Activated CD4-positive, alpha-beta memory T cell treated with anti-CD3 and anti-CD28 coated beads for 36 hours (primary cell): ENCODE results near the gene ZFPM1. TPM values are rescaled to one million over a fixed set of nuclear protein-coding genes. Genes with fewer than 3 reads are reported as not detected.

ENCODE experiments used
- CTCF ChIA-PET: fragments of 350-600 bp; sonication (Branson Sonifier 250); formaldehyde crosslinking; loops from one replicate; lab custom pipeline; 2021; ENCODE audit warnings: antibody characterized with exemption, inconsistent platforms; lab: Charles Lee
- POLR2A ChIA-PET: fragments of 350-600 bp; sonication (Branson Sonifier 250); formaldehyde crosslinking; loops from one replicate; lab custom pipeline; 2021; ENCODE audit warnings: antibody characterized with exemption; lab: Charles Lee
- DNase-seq: peaks from one replicate; pipeline ENCODE4 v3.0.0-alpha.2; 2020
- H3K27ac Mint-ChIP-seq: one replicate; pipeline ENCODE4 v1.8.0; 2021; ENCODE audit warnings: mixed read lengths
- H3K27me3 Mint-ChIP-seq: one replicate; pipeline ENCODE4 v1.8.0; 2021; ENCODE audit warnings: mixed read lengths
- H3K36me3 Mint-ChIP-seq: one replicate; pipeline ENCODE4 v1.8.0; 2021; ENCODE audit warnings: mixed read lengths
- H3K4me1 Mint-ChIP-seq: one replicate; pipeline ENCODE4 v1.8.0; 2021; ENCODE audit warnings: low read depth, mixed read lengths
- H3K4me3 Mint-ChIP-seq: one replicate; pipeline ENCODE4 v1.8.0; 2021; ENCODE audit warnings: mild to moderate bottlenecking, mixed read lengths
- H3K9me3 Mint-ChIP-seq: one replicate; pipeline ENCODE4 v1.8.0; 2021; ENCODE audit warnings: mixed read lengths
- intact Hi-C: fragments of 100-400 bp; cut with micrococcal nuclease; formaldehyde crosslinking; loops from one replicate; pipeline ENCODE4 v1.15.1; 2023
- total RNA-seq, 2 experiments: library from RNA; stranded (reverse); gene quantifications; one replicate each; pipeline ENCODE4 v1.2.3, GENCODE V29; 2021

Gene ZFPM1
- total RNA-seq, 2 experiments from 2014 or later = 11.6 to 12.0 TPM

GRCh38 chr16:88438084-88438870 lies 14.8 kb upstream of the ZFPM1 start:
- Mint-ChIP-seq H3K27ac (no peak overlapping the region), H3K9me3 (no peaks in the 10 kb centered on the region), H3K4me1 (peaks cover 3% of the 10 kb centered on the region), H3K4me3 (no peak overlapping the region), H3K27me3 (no peaks in the 10 kb centered on the region), H3K36me3 (no peaks in the 10 kb centered on the region)
- ChIA-PET POLR2A (interaction anchor here (1.1 kb wide), 1 partner anchor 17 kb away, joined by 3 read pairs; no protein-coding TSS in a partner anchor), CTCF (interaction anchor here (0.6 to 2.9 kb wide), 33 partner anchors 9 to 1008 kb away, joined by 3 to 34 read pairs (median 3); partner anchors contain the start of gene ZC3H18)
- intact Hi-C loops = no loop called here
- DNase-seq = no peak

GRCh38 chr16:88439016-88439415 lies 14.1 kb upstream of the ZFPM1 start:
- no peak overlapping the region for H3K27ac Mint-ChIP-seq
- intact Hi-C loops = no loop called here
- peaks cover 4% of the 10 kb centered on the region for H3K4me1 Mint-ChIP-seq
- H3K9me3 Mint-ChIP-seq = no peaks in the 10 kb centered on the region
- ChIA-PET CTCF (interaction anchor here (1.0 to 2.9 kb wide), 5 partner anchors 10 to 482 kb away, joined by 3 to 34 read pairs (median 8); no protein-coding TSS in a partner anchor), POLR2A (no interaction called here)
- H3K27me3 Mint-ChIP-seq = no peaks in the 10 kb centered on the region
- H3K4me3 Mint-ChIP-seq = no peak overlapping the region
- DNase-seq = no peak
- no peaks in the 10 kb centered on the region for H3K36me3 Mint-ChIP-seq

GRCh38 chr16:88439706-88440105 lies 13.4 kb upstream of the ZFPM1 start:
- H3K4me1 Mint-ChIP-seq = peaks cover 4% of the 10 kb centered on the region
- intact Hi-C loops = no loop called here
- no peaks in the 10 kb centered on the region for H3K27me3 Mint-ChIP-seq
- no peak for DNase-seq
- no peaks in the 10 kb centered on the region for H3K36me3 Mint-ChIP-seq
- POLR2A ChIA-PET = no interaction called here
- H3K4me3 Mint-ChIP-seq = no peak overlapping the region
- no peaks in the 10 kb centered on the region for H3K9me3 Mint-ChIP-seq
- no peak overlapping the region for H3K27ac Mint-ChIP-seq
- CTCF ChIA-PET = interaction anchor here (2.9 kb wide), 1 partner anchor 122 kb away, joined by 34 read pairs; no protein-coding TSS in a partner anchor

GRCh38 chr16:88440111-88440510 lies 13.0 kb upstream of the ZFPM1 start:
- H3K27ac Mint-ChIP-seq = no peak overlapping the region
- no peaks in the 10 kb centered on the region for H3K36me3 Mint-ChIP-seq
- POLR2A ChIA-PET = no interaction called here
- H3K27me3 Mint-ChIP-seq = no peaks in the 10 kb centered on the region
- H3K4me3 Mint-ChIP-seq = no peak overlapping the region
- H3K4me1 Mint-ChIP-seq = peaks cover 4% of the 10 kb centered on the region
- intact Hi-C loops = no loop called here
- CTCF ChIA-PET = no interaction called here
- no peak for DNase-seq
- no peaks in the 10 kb centered on the region for H3K9me3 Mint-ChIP-seq

- POLR2A ChIA-PET = no interaction called here
- CTCF ChIA-PET = interaction anchor here (1.2 kb wide), 2 partner anchors 109 to 120 kb away, joined by 3 to 5 read pairs; no protein-coding TSS in a partner anchor
Observed at GRCh38 chr16:88440686-88441405, 12.2 kb upstream of the ZFPM1 start.

GRCh38 chr16:88441460-88441859 lies 11.6 kb upstream of the ZFPM1 start:
- DNase-seq = no peak
- Mint-ChIP-seq H3K9me3 (no peaks in the 10 kb centered on the region), H3K4me1 (peaks cover 4% of the 10 kb centered on the region), H3K36me3 (no peaks in the 10 kb centered on the region), H3K4me3 (no peak overlapping the region), H3K27me3 (no peaks in the 10 kb centered on the region), H3K27ac (no peak overlapping the region)
- intact Hi-C loops = no loop called here
- CTCF ChIA-PET = interaction anchor here (1.2 kb wide), 2 partner anchors 109 to 119 kb away, joined by 3 to 5 read pairs; no protein-coding TSS in a partner anchor
- POLR2A ChIA-PET = no interaction called here

More at GRCh38 chr16:88440686-88441405, 12.2 kb upstream of the ZFPM1 start:
- no peak overlapping the region for H3K27ac Mint-ChIP-seq
- no peak overlapping the region for H3K4me3 Mint-ChIP-seq
- intact Hi-C loops = no loop called here
- H3K36me3 Mint-ChIP-seq = no peaks in the 10 kb centered on the region
- H3K27me3 Mint-ChIP-seq = no peaks in the 10 kb centered on the region
- H3K9me3 Mint-ChIP-seq = no peaks in the 10 kb centered on the region
- H3K4me1 Mint-ChIP-seq = peaks cover 4% of the 10 kb centered on the region
- DNase-seq = no peak

GRCh38 chr16:88442383-88442726 lies 10.7 kb upstream of the ZFPM1 start:
- H3K27me3 Mint-ChIP-seq = no peaks in the 10 kb centered on the region
- no peak overlapping the region for H3K4me3 Mint-ChIP-seq
- no peak for DNase-seq
- intact Hi-C loops = loop anchor here (2.0 kb wide), 1 partner anchor 120 kb away; no protein-coding TSS in a partner anchor
- H3K27ac Mint-ChIP-seq = no peak overlapping the region
- H3K36me3 Mint-ChIP-seq = no peaks in the 10 kb centered on the region
- H3K4me1 Mint-ChIP-seq = peaks cover 4% of the 10 kb centered on the region
- POLR2A ChIA-PET = no interaction called here
- CTCF ChIA-PET = interaction anchor here (0.6 kb wide), 1 partner anchor 262 kb away, joined by 5 read pairs; no protein-coding TSS in a partner anchor
- no peaks in the 10 kb centered on the region for H3K9me3 Mint-ChIP-seq

GRCh38 chr16:88442727-88443576 lies 10.1 kb upstream of the ZFPM1 start:
- Mint-ChIP-seq H3K4me1 (peaks cover 4% of the 10 kb centered on the region), H3K27me3 (no peaks in the 10 kb centered on the region), H3K9me3 (no peaks in the 10 kb centered on the region), H3K27ac (no peak overlapping the region), H3K4me3 (no peak overlapping the region), H3K36me3 (no peaks in the 10 kb centered on the region)
- ChIA-PET POLR2A (no interaction called here), CTCF (interaction anchor here (0.6 to 1.9 kb wide), 6 partner anchors 30 to 120 kb away, joined by 3 to 6 read pairs (median 5); no protein-coding TSS in a partner anchor)
- peak; percentile 85 for DNase-seq
- intact Hi-C loops = loop anchor here (1.0 to 2.0 kb wide), 2 partner anchors 84 to 120 kb away; no protein-coding TSS in a partner anchor

- intact Hi-C loops = no loop called here
- DNase-seq = no peak
- no peaks in the 10 kb centered on the region for H3K9me3 Mint-ChIP-seq
- peaks cover 4% of the 10 kb centered on the region for H3K4me1 Mint-ChIP-seq
- H3K4me3 Mint-ChIP-seq = no peak overlapping the region
- H3K36me3 Mint-ChIP-seq = no peaks in the 10 kb centered on the region
- no peaks in the 10 kb centered on the region for H3K27me3 Mint-ChIP-seq
- POLR2A ChIA-PET = no interaction called here
- H3K27ac Mint-ChIP-seq = no peak overlapping the region
- CTCF ChIA-PET = interaction anchor here (0.7 to 1.9 kb wide), 6 partner anchors 12 to 118 kb away, joined by 3 to 6 read pairs (median 3); no protein-coding TSS in a partner anchor
Observed at GRCh38 chr16:88444826-88445582, 8.1 kb upstream of the ZFPM1 start.

- intact Hi-C loops = no loop called here
- ChIA-PET POLR2A (no interaction called here), CTCF (interaction anchor here (0.9 to 1.0 kb wide), 3 partner anchors 12 to 118 kb away, joined by 3 read pairs; no protein-coding TSS in a partner anchor)
- no peaks in the 10 kb centered on the region for H3K27me3 Mint-ChIP-seq
- peaks cover 4% of the 10 kb centered on the region for H3K4me1 Mint-ChIP-seq
- H3K9me3 Mint-ChIP-seq = no peaks in the 10 kb centered on the region
- H3K36me3 Mint-ChIP-seq = no peaks in the 10 kb centered on the region
- no peak overlapping the region for H3K27ac Mint-ChIP-seq
- no peak overlapping the region for H3K4me3 Mint-ChIP-seq
- no peak for DNase-seq
Observed at GRCh38 chr16:88445583-88445960, 7.5 kb upstream of the ZFPM1 start.

- no peaks in the 10 kb centered on the region for H3K9me3 Mint-ChIP-seq
- H3K27ac Mint-ChIP-seq = no peak overlapping the region
- intact Hi-C loops = no loop called here
- DNase-seq = no peak
- H3K4me3 Mint-ChIP-seq = no peak overlapping the region
- CTCF ChIA-PET = interaction anchor here (1.8 kb wide), 1 partner anchor 116 kb away, joined by 5 read pairs; no protein-coding TSS in a partner anchor
- POLR2A ChIA-PET = no interaction called here
- no peaks in the 10 kb centered on the region for H3K27me3 Mint-ChIP-seq
- peaks cover 4% of the 10 kb centered on the region for H3K4me1 Mint-ChIP-seq
- no peaks in the 10 kb centered on the region for H3K36me3 Mint-ChIP-seq
Observed at GRCh38 chr16:88446061-88446460, 7.0 kb upstream of the ZFPM1 start.
